Activated effector memory CD4-positive, alpha-beta T cell treated with Interleukin-2 at 50 U/mL for 16 hours (primary cell): Measurements from ENCODE around the gene ID1.
"Not testable (repeated sequence)": the region's sequence is repeated elsewhere in the genome, so short reads cannot be mapped to it uniquely, and the experiment has no call there.

ENCODE experiments used
- DNase-seq: peaks from one replicate; pipeline ENCODE4 v3.0.0-alpha.2; 2020

The ID1 gene

GRCh38 chr20:31602779-31603441, 2.2 kb upstream of the ID1 start:
- peak; percentile 29 for DNase-seq

GRCh38 chr20:31603822-31604566, 1.1 kb upstream of the ID1 start:
- DNase-seq: peak; percentile 53

GRCh38 chr20:31604567-31605030, 490 bp upstream of the ID1 start:
- no peak for DNase-seq

- no peak for DNase-seq
These were observed 1.1 kb downstream of the ID1 start for GRCh38 chr20:31605902-31606803.

GRCh38 chr20:31606804-31607639, 1.9 kb downstream of the ID1 start:
- DNase-seq: no peak

- no peak for DNase-seq
These were observed 2.7 kb downstream of the ID1 start for GRCh38 chr20:31607640-31608250.

- no peak for DNase-seq
These were observed 3.3 kb downstream of the ID1 start for GRCh38 chr20:31608251-31608945.

GRCh38 chr20:31612271-31612640, 7.2 kb downstream of the ID1 start:
- DNase-seq: not testable (repeated sequence)

GRCh38 chr20:31615416-31615815, 10.3 kb downstream of the ID1 start:
- DNase-seq: no peak

GRCh38 chr20:31617432-31618104, 12.5 kb downstream of the ID1 start:
- no peak for DNase-seq

GRCh38 chr20:31620246-31620645, 15.2 kb downstream of the ID1 start:
- no peak for DNase-seq

- not testable (repeated sequence) for DNase-seq
These were observed 18.0 kb downstream of the ID1 start for GRCh38 chr20:31623123-31623505.

- DNase-seq: not testable (repeated sequence)
These were observed 21.4 kb downstream of the ID1 start for GRCh38 chr20:31626534-31626933.

GRCh38 chr20:31628057-31628456, 23.0 kb downstream of the ID1 start:
- DNase-seq: not testable (repeated sequence)

GRCh38 chr20:31630187-31630790, 25.2 kb downstream of the ID1 start:
- DNase-seq: no peak

GRCh38 chr20:31632548-31633338, 27.7 kb downstream of the ID1 start:
- no peak for DNase-seq

- DNase-seq: no peak
These were observed 28.3 kb downstream of the ID1 start for GRCh38 chr20:31633339-31633914.

GRCh38 chr20:31637660-31638059, 32.6 kb downstream of the ID1 start, which contains the start of gene COX4I2:
TSS of gene COX4I2 (plus strand) at chr20:31637912. CDS start at chr20:31639018, 1,106 bp downstream.
- DNase-seq: no peak

GRCh38 chr20:31638317-31638716, 33.2 kb downstream of the ID1 start:
- no peak for DNase-seq
